ENCODE results near the gene MET. TPM values are rescaled to one million over a fixed set of nuclear protein-coding genes. Genes with fewer than 3 reads are reported as not detected.

MET gene
- total RNA-seq, 1 donor = 3.9 TPM

Other genes with a start within 250 kb of the MET start
- 4.1 TPM for gene CAV2, start 172.5 kb upstream of the MET start, total RNA-seq
- gene CAV1, start 147.2 kb upstream of the MET start, total RNA-seq = 1.5 TPM
- 201 TPM for gene CAPZA2, start 190.4 kb downstream of the MET start, total RNA-seq